H1 (cell line): Measurements from ENCODE around the gene MYCBP2. TPM values are rescaled to one million over a fixed set of nuclear protein-coding genes. Genes with fewer than 3 reads are reported as not detected.
"Not testable (repeated sequence)": the region's sequence is repeated elsewhere in the genome, so short reads cannot be mapped to it uniquely, and the experiment has no call there.

Experiments used
- CTCF ChIA-PET: fragments of 300-600 bp; sonication (Branson Sonifier 250); formaldehyde crosslinking; loops from one replicate; lab custom pipeline; 2021; ENCODE audit not compliant: partially characterized antibody; lab: Charles Lee
- POLR2A ChIA-PET: fragments of 300-600 bp; sonication (Branson Sonifier 250); formaldehyde crosslinking; loops from one replicate; lab custom pipeline; 2021; ENCODE audit warnings: inconsistent platforms; ENCODE audit not compliant: partially characterized antibody; lab: Charles Lee
- DNase-seq, 2 experiments: peaks; one replicate each; pipeline versions ENCODE4 v3.0.0 to v3.0.0-alpha.2; 2010 to 2022; ENCODE audit warnings: low spot score in 2 of 2, low read depth in 1 of 2, mixed read lengths in 1 of 2
- FAIRE-seq: peaks from 2 replicates; lab custom pipeline; 2011; peaks lifted over from hg19 to GRCh38; lab: Jason Lieb, UNC
- H2AFZ ChIP-seq: 2 replicates; pipeline ENCODE4 v1.8.1; 2012; ENCODE audit warnings: low read length, inconsistent platforms
- H2AK5ac ChIP-seq: 2 replicates; pipeline ENCODE4 v1.6.1; 2013; ENCODE audit warnings: low read depth, low read length
- H2BK120ac ChIP-seq: replicated peaks from 2 replicates; pipeline ENCODE3; 2013; ENCODE audit warnings: low read depth, low read length, inconsistent platforms
- H2BK12ac ChIP-seq: 2 replicates; pipeline ENCODE4 v1.6.1; 2013; ENCODE audit warnings: low read depth, low read length
- H2BK15ac ChIP-seq: 2 replicates; pipeline ENCODE4 v1.6.1; 2013; ENCODE audit warnings: low read length
- H2BK20ac ChIP-seq: 2 replicates; pipeline ENCODE4 v1.6.1; 2013; ENCODE audit warnings: low read length
- H2BK5ac ChIP-seq: 2 replicates; pipeline ENCODE4 v1.6.1; 2013; ENCODE audit warnings: low read depth, low read length
- H3K14ac ChIP-seq: 2 replicates; pipeline ENCODE4 v1.6.1; 2013; ENCODE audit warnings: inconsistent platforms; ENCODE audit not compliant: insufficient read length
- H3K18ac ChIP-seq: 2 replicates; pipeline ENCODE4 v1.6.1; 2013; ENCODE audit warnings: low read length; ENCODE audit errors: extremely low read depth
- H3K23ac ChIP-seq: 2 replicates; pipeline ENCODE4 v1.6.1; 2013; ENCODE audit warnings: inconsistent platforms; ENCODE audit not compliant: insufficient read length
- H3K23me2 ChIP-seq: 2 replicates; pipeline ENCODE4 v1.6.1; 2013; ENCODE audit warnings: low read depth, low read length
- H3K27ac ChIP-seq: 2 replicates; pipeline ENCODE4 v1.6.1; 2011; ENCODE audit warnings: low read depth, low read length, inconsistent platforms
- H3K27me3 ChIP-seq, 4 experiments: replicated peaks in 1 of 4; 1 replicate in 1 of 4; 2 replicates in 3 of 4; pipeline versions ENCODE4 v1.6.1 to v1.8.1; 2011 to 2013; ENCODE audit warnings: low read length in 3 of 4, mild to moderate bottlenecking in 3 of 4, inconsistent platforms in 2 of 4, mixed read lengths in 2 of 4, moderate library complexity in 1 of 4; ENCODE audit not compliant: control insufficient read depth in 3 of 4, insufficient read depth in 3 of 4; ENCODE audit errors: extremely low read depth in 1 of 4
- H3K36me3 ChIP-seq, 4 experiments: 2 replicates each; pipeline versions ENCODE4 v1.6.1 to v1.8.1; 2011 to 2013; ENCODE audit warnings: mild to moderate bottlenecking in 4 of 4, low read length in 3 of 4, moderate library complexity in 2 of 4, control low read depth in 1 of 4, inconsistent platforms in 1 of 4; ENCODE audit not compliant: insufficient read depth in 4 of 4, control insufficient read depth in 2 of 4
- H3K4ac ChIP-seq: replicated peaks from 2 replicates; pipeline ENCODE3; 2013; ENCODE audit warnings: low read length, low read depth, mixed read lengths, inconsistent platforms; ENCODE audit not compliant: insufficient read length
- H3K4me1 ChIP-seq, 4 experiments: replicated peaks in 1 of 4; 1 replicate in 1 of 4; 2 replicates in 3 of 4; pipeline versions ENCODE4 v1.6.1 to v1.8.1; 2011 to 2013; ENCODE audit warnings: low read length in 3 of 4, inconsistent platforms in 2 of 4, mixed read lengths in 1 of 4; ENCODE audit not compliant: insufficient read depth in 4 of 4, control insufficient read depth in 3 of 4
- H3K4me2 ChIP-seq, 2 experiments: 2 replicates each; pipeline versions ENCODE4 v1.6.1 to v1.8.1; 2011 to 2013; ENCODE audit warnings: low read depth in 2 of 2, low read length in 2 of 2, control low read depth in 1 of 2, inconsistent platforms in 1 of 2, mild to moderate bottlenecking in 1 of 2; ENCODE audit not compliant: insufficient read depth in 1 of 2
- H3K4me3 ChIP-seq, 4 experiments: fragments of 200-600, 300-600 bp in 1 of 4; sonication (generic), shearing (Covaris generic), sonication (Bioruptor Twin) in 1 of 4; 2 replicates each; pipeline versions ENCODE4 v1.5.1 to v1.8.1; 2011 to 2016; ENCODE audit warnings: low read length in 4 of 4, low read depth in 3 of 4, control low read depth in 2 of 4, inconsistent platforms in 2 of 4, mild to moderate bottlenecking in 2 of 4, mixed read lengths in 1 of 4, moderate library complexity in 1 of 4; ENCODE audit not compliant: insufficient read depth in 2 of 4; ENCODE audit errors: extremely low read depth in 1 of 4
- H3K56ac ChIP-seq: replicated peaks from 2 replicates; pipeline ENCODE3; 2013; ENCODE audit warnings: low read depth, mild to moderate bottlenecking, mixed read lengths, low read length, inconsistent platforms; ENCODE audit not compliant: insufficient read length
- H3K79me1 ChIP-seq: 2 replicates; pipeline ENCODE4 v1.6.1; 2013; ENCODE audit warnings: low read depth, low read length, control low read depth
- H3K79me2 ChIP-seq, 2 experiments: 2 replicates each; pipeline versions ENCODE4 v1.6.1 to v1.8.1; 2012 to 2013; ENCODE audit warnings: low read length in 2 of 2, mild to moderate bottlenecking in 2 of 2, inconsistent platforms in 1 of 2; ENCODE audit not compliant: insufficient read depth in 2 of 2, control insufficient read depth in 1 of 2
- H3K9ac ChIP-seq, 4 experiments: replicated peaks in 1 of 4; 1 replicate in 1 of 4; 2 replicates in 3 of 4; pipeline versions ENCODE4 v1.6.1 to v1.8.1; 2011 to 2013; ENCODE audit warnings: low read depth in 3 of 4, low read length in 3 of 4, control low read depth in 2 of 4, mild to moderate bottlenecking in 2 of 4, moderate library complexity in 2 of 4, inconsistent platforms in 1 of 4; ENCODE audit errors: extremely low read depth in 1 of 4
- H3K9me3 ChIP-seq, 2 experiments: 2 replicates each; pipeline versions ENCODE4 v1.6.1 to v1.8.1; 2012 to 2013; ENCODE audit warnings: mild to moderate bottlenecking in 2 of 2, moderate library complexity in 2 of 2, control low read depth in 1 of 2, inconsistent platforms in 1 of 2, low read depth in 1 of 2, low read length in 1 of 2, mixed read lengths in 1 of 2; ENCODE audit not compliant: insufficient read depth in 2 of 2
- H4K20me1 ChIP-seq, 2 experiments: replicated peaks in 1 of 2; 2 replicates each; pipeline versions ENCODE3 to v1.8.1; 2011 to 2013; ENCODE audit warnings: inconsistent platforms in 2 of 2, low read length in 2 of 2, mild to moderate bottlenecking in 1 of 2; ENCODE audit not compliant: insufficient read depth in 2 of 2, control insufficient read depth in 1 of 2
- H4K5ac ChIP-seq: 2 replicates; pipeline ENCODE4 v1.6.1; 2013; ENCODE audit warnings: low read length, low read depth, mixed read lengths, inconsistent platforms; ENCODE audit not compliant: insufficient read length
- H4K8ac ChIP-seq: 2 replicates; pipeline ENCODE4 v1.8.0; 2013; ENCODE audit warnings: mild to moderate bottlenecking, moderate library complexity, low read length, inconsistent platforms; ENCODE audit not compliant: insufficient read depth; ENCODE audit errors: extremely low read depth
- H4K91ac ChIP-seq: replicated peaks from 2 replicates; pipeline ENCODE3; 2013; ENCODE audit warnings: low read length, mixed read lengths, inconsistent platforms; ENCODE audit not compliant: insufficient read length
- POLR2AphosphoS5 ChIP-seq: IDR thresholded peaks from 2 replicates; pipeline ENCODE4 v1.6.1; 2011; ENCODE audit warnings: low read depth, low read length
- WGBS, 2 experiments: shearing (Covaris generic) in 1 of 2; methylation state at CpG; one replicate each; pipeline versions ENCODE4 v1.1.6 to v1.1.7; 2013 to 2015; ENCODE audit warnings: low lambda C conversion rate in 2 of 2, mixed read lengths in 2 of 2, inconsistent platforms in 1 of 2, low coverage in 1 of 2, missing lambda C conversion rate in 1 of 2; ENCODE audit not compliant: insufficient replicate concordance in 2 of 2, insufficient coverage in 1 of 2, insufficient read length in 1 of 2; ENCODE audit errors: extremely low coverage in 1 of 2, missing lambda C conversion rate in 1 of 2; 5-methylcytosine and 5-hydroxymethylcytosine counted together
- polyA plus RNA-seq, 7 experiments: library from polyadenylated mRNA; depleted of rRNA in 3 of 7; stranded (reverse) in 5 of 7; unstranded in 2 of 7; fragments of >200 nt in 5 of 7; fragments of 200-250 nt in 2 of 7; gene quantifications; 1 replicate in 5 of 7; 2 replicates in 1 of 7; 4 replicates in 1 of 7; pipeline versions ENCODE4 v1.2.1 to v1.2.3, GENCODE V29; 2011 to 2013; ENCODE audit warnings: missing spikeins in 2 of 7, mixed read lengths in 2 of 7
- total RNA-seq: library from RNA; stranded (reverse); fragmentation: NEBNext Ultra II Directional; extraction: Animal tissue kit (Norgen Biotek cat#: 25700); gene quantifications from 2 replicates; pipeline ENCODE4 v1.2.1, GENCODE V29; 2021

Gene MYCBP2
- total and polyA plus RNA-seq, 2 of the 8 experiments (the other 6 are each of a cell fraction or from before 2014, with no cell fraction given): 19.0 to 52.1 TPM

DNA sequence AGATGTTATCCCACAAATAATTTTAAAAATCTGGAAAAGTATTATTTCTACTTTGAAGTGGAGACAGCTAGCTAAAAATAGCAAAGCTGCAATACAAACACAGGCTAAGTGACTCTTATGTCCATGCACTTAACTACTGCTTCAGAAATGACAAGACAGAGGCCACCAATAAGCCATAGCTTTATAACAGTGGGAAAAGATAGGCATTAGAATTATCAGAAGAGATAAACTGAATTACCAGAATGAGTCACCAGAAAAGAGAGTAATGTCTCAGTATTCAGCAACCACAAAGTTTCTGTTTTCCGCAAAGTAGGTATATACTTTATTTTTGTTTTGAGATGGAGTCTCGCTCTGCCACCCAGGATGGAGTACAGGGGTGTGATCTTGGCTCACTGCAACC lies 317.9 kb downstream of the MYCBP2 start (continued):
- TF ChIP-seq POLR2AphosphoS5: no peak

DNA sequence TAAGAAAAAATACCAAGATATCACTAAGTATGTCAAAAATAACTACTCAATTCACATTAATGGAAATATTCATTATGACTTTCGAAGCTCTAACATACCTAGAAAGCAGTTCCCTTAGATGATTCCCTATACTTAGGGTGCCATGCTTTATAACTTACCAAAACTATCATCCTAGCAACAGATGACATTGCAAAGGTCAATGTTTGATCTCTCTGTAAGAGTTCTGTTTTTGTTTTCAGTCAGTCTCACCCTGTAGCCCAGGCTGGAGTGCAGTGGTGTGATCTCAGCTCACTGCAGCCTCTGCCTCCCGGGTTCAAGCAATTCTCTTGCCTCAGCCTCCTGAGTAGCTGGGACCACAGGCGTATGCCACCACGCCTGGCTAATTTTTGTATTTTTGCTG lies 318.6 kb downstream of the MYCBP2 start:
- H4K5ac ChIP-seq, H3K4me1 ChIP-seq, H3K79me2 ChIP-seq, POLR2A ChIA-PET, H2BK12ac ChIP-seq, H3K9me3 ChIP-seq, H2BK120ac ChIP-seq, H3K4me2 ChIP-seq, H2AK5ac ChIP-seq, DNase-seq, FAIRE-seq, H3K27me3 ChIP-seq, H3K9ac ChIP-seq, H2BK5ac ChIP-seq, H4K8ac ChIP-seq, H3K14ac ChIP-seq, H3K23ac ChIP-seq, H2BK15ac ChIP-seq, H3K79me1 ChIP-seq, H2AFZ ChIP-seq, H3K18ac ChIP-seq, H3K4ac ChIP-seq, H3K27ac ChIP-seq, H4K91ac ChIP-seq, H4K20me1 ChIP-seq, H3K56ac ChIP-seq, H2BK20ac ChIP-seq, H3K4me3 ChIP-seq, H3K23me2 ChIP-seq: not testable (repeated sequence)
- 93% methylated on average over 3 of the region's 4 CpGs; no CpG with 5 or more reads in 1 of the 2 experiments for WGBS, 2 experiments
- H3K36me3 ChIP-seq: peaks cover 2 to 55% (median 17%) of the 10 kb centered on the region in 4 experiments; a peak in 6 of 8 replicates
- CTCF ChIA-PET: interaction anchor here (1.1 kb wide), 1 partner anchor 28 kb away, joined by 3 read pairs; no protein-coding TSS in a partner anchor
